GM12873 (cell line): ENCODE measurements around the gene PSAPL1.

Experiments used
- CTCF ChIP-seq: IDR thresholded peaks from 2 replicates; pipeline ENCODE4 v1.5.1; 2012; ENCODE audit warnings: low read depth, mild to moderate bottlenecking, moderate library complexity, low read length, control low read depth; ENCODE audit not compliant: insufficient read depth; ENCODE audit errors: missing control alignments

Gene PSAPL1

GRCh38 chr4:7394681-7395451 lies 39.9 kb downstream of the PSAPL1 start:
- no peak for TF ChIP-seq CTCF

- TF ChIP-seq CTCF = no peak
These were observed 40.8 kb downstream of the PSAPL1 start for GRCh38 chr4:7393601-7394575.

- no peak for TF ChIP-seq CTCF
These were observed 42.0 kb downstream of the PSAPL1 start for GRCh38 chr4:7392438-7393421.

- TF ChIP-seq CTCF = no peak
These were observed 42.9 kb downstream of the PSAPL1 start for GRCh38 chr4:7391637-7392437.

- no peak for TF ChIP-seq CTCF
These were observed 43.7 kb downstream of the PSAPL1 start for GRCh38 chr4:7390906-7391636.

- TF ChIP-seq CTCF = no peak
These were observed 44.4 kb downstream of the PSAPL1 start for GRCh38 chr4:7390336-7390735.
